Gastroesophageal sphincter (tissue), 4 donors: Measurements from ENCODE around the gene AMN1. TPM values are rescaled to one million over a fixed set of nuclear protein-coding genes. Genes with fewer than 3 reads are reported as not detected.

ENCODE experiments used
- ATAC-seq: fragments of 150-250 bp; one replicate; pipeline ENCODE4 v1.9.1; 2016; ENCODE audit warnings: mild to moderate bottlenecking, moderate library complexity
- H3K27ac ChIP-seq, 4 donors: fragments of 200-600 bp; sonication (generic) in 3 of 4; 1 replicate in 3 of 4; 2 replicates in 1 of 4; pipeline ENCODE4 v1.5.1; 2016 to 2019
- H3K27me3 ChIP-seq: fragments of 200-600 bp; sonication (generic); one replicate; pipeline ENCODE4 v1.5.1; 2019
- H3K36me3 ChIP-seq, 2 donors: fragments of 200-600 bp; sonication (generic); one replicate each; pipeline ENCODE4 v1.5.1; 2019; ENCODE audit warnings: control low read depth in 1 of 2
- H3K4me1 ChIP-seq, 3 donors: fragments of 200-600 bp; sonication (generic); 1 replicate in 2 of 3; 2 replicates in 1 of 3; pipeline ENCODE4 v1.5.1; 2016 to 2019; ENCODE audit warnings: control low read depth in 2 of 3
- H3K4me3 ChIP-seq, 2 donors: fragments of 200-600 bp; sonication (generic); one replicate each; pipeline ENCODE4 v1.5.1; 2019; ENCODE audit warnings: mild to moderate bottlenecking in 1 of 2, moderate library complexity in 1 of 2
- H3K9me3 ChIP-seq, 3 donors: fragments of 200-600 bp; sonication (generic); one replicate each; pipeline ENCODE4 v1.5.1; 2017 to 2019; ENCODE audit warnings: control low read depth in 2 of 3
- CTCF ChIP-seq, 4 experiments: fragments of 200-600 bp in 2 of 4; fragments of 450-650 bp in 2 of 4; sonication (generic) in 1 of 4; IDR thresholded peaks; one replicate each; pipeline ENCODE4 v1.5.1; 2017 to 2019; ENCODE audit warnings: antibody characterized with exemption in 4 of 4, mild to moderate bottlenecking in 2 of 4, moderate library complexity in 2 of 4
- EP300 ChIP-seq: sonication (generic); formaldehyde crosslinking; IDR thresholded peaks from one replicate; pipeline ENCODE4 v1.6.1; 2017; ENCODE audit warnings: antibody characterized with exemption, mild to moderate bottlenecking
- POLR2A ChIP-seq, 2 donors: fragments of 450-650 bp; IDR thresholded peaks; one replicate each; pipeline ENCODE4 v1.6.1; 2017; ENCODE audit warnings: antibody characterized with exemption in 2 of 2, mild to moderate bottlenecking in 2 of 2, moderate library complexity in 1 of 2
- POLR2AphosphoS5 ChIP-seq: sonication (generic); formaldehyde crosslinking; IDR thresholded peaks from one replicate; pipeline ENCODE4 v1.6.1; 2017; ENCODE audit warnings: antibody characterized with exemption
- WGBS, 2 donors: methylation state at CpG; one replicate each; pipeline ENCODE4 v1.1.5; 2018; ENCODE audit warnings: low coverage in 1 of 2; 5-methylcytosine and 5-hydroxymethylcytosine counted together
- total RNA-seq, 4 donors: library from RNA; depleted of rRNA; stranded (reverse); fragments of >200 nt; gene quantifications; one replicate each; pipeline ENCODE4 v1.1.0, GENCODE V29; 2016

AMN1 gene
- total RNA-seq, 4 donors from 2014 or later, result 7.5 to 19.3 (median 9.6) TPM

GRCh38 chr12:31644536-31644935 is 84.3 kb downstream of the AMN1 start:
- Histone ChIP-seq H3K9me3 (no peaks in the 10 kb centered on the region), H3K27me3 (no peaks in the 10 kb centered on the region), H3K4me3 (no peak overlapping the region), H3K27ac (no peak overlapping the region), H3K4me1 (no peaks in the 10 kb centered on the region), H3K36me3 (no peaks in the 10 kb centered on the region)
- ATAC-seq, result no peak
- no peak for TF ChIP-seq EP300
- 67 to 94% methylated on average over 3 to 5 of the region's 8 CpGs for WGBS, 2 donors

- no peak overlapping the region for H3K4me3 ChIP-seq
- TF ChIP-seq POLR2AphosphoS5 (no peak), EP300 (no peak), CTCF (IDR thresholded peaks at IDR 0.05) (no peak), POLR2A (IDR thresholded peaks at IDR 0.05) (no peak)
- 66 to 68% methylated on average over 9 to 10 of the region's 11 CpGs for WGBS, 2 donors
- ATAC-seq, result no peak
- no peaks in the 10 kb centered on the region for H3K4me1 ChIP-seq
- no peaks in the 10 kb centered on the region for H3K36me3 ChIP-seq
- H3K27me3 ChIP-seq, result no peaks in the 10 kb centered on the region
- no peaks in the 10 kb centered on the region for H3K9me3 ChIP-seq
- no peak overlapping the region for H3K27ac ChIP-seq
Measured at GRCh38 chr12:31641509-31642090, 87.2 kb downstream of the AMN1 start.

GRCh38 chr12:31634620-31635019 is 94.2 kb downstream of the AMN1 start:
- Histone ChIP-seq H3K4me1 (peaks cover 0 to 12% (median 4%) of the 10 kb centered on the region in 3 donors), H3K9me3 (no peaks in the 10 kb centered on the region), H3K27me3 (no peaks in the 10 kb centered on the region), H3K27ac (no peak overlapping the region), H3K36me3 (no peaks in the 10 kb centered on the region), H3K4me3 (no peak overlapping the region)
- no peak for ATAC-seq
- TF ChIP-seq CTCF (IDR thresholded peaks at IDR 0.05) (no peak), POLR2A (IDR thresholded peaks at IDR 0.05) (no peak), POLR2AphosphoS5 (no peak), EP300 (no peak)
- WGBS, 2 donors, result 100% methylated on average over 1 of the region's 1 CpG; no CpG with 5 or more reads in 1 of the 2 donors

GRCh38 chr12:31633464-31633863 is 95.4 kb downstream of the AMN1 start:
- no peak for ATAC-seq
- Histone ChIP-seq H3K36me3 (no peaks in the 10 kb centered on the region), H3K4me1 (peaks cover 0 to 16% (median 4%) of the 10 kb centered on the region in 3 donors), H3K9me3 (no peaks in the 10 kb centered on the region), H3K27me3 (no peaks in the 10 kb centered on the region), H3K27ac (no peak overlapping the region), H3K4me3 (no peak overlapping the region)
- TF ChIP-seq EP300, result no peak
- no peak for TF ChIP-seq POLR2A (IDR thresholded peaks at IDR 0.05)
- TF ChIP-seq CTCF (IDR thresholded peaks at IDR 0.05), result no peak
- TF ChIP-seq POLR2AphosphoS5, result no peak
- WGBS, 2 donors, result 65 to 84% methylated on average over 4 of the region's 4 CpGs

- Histone ChIP-seq H3K4me1 (peaks cover 0 to 16% (median 4%) of the 10 kb centered on the region in 3 donors), H3K27me3 (no peaks in the 10 kb centered on the region), H3K4me3 (no peak overlapping the region), H3K9me3 (no peaks in the 10 kb centered on the region), H3K27ac (no peak overlapping the region), H3K36me3 (no peaks in the 10 kb centered on the region)
- no peak for ATAC-seq
- WGBS, 2 donors, result 93 to 97% methylated on average over 3 to 6 of the region's 12 CpGs
- TF ChIP-seq CTCF (IDR thresholded peaks at IDR 0.05) (no peak), POLR2AphosphoS5 (no peak), POLR2A (IDR thresholded peaks at IDR 0.05) (no peak), EP300 (no peak)
Measured at GRCh38 chr12:31631809-31632208, 97.0 kb downstream of the AMN1 start.
